Retinal pigment epithelial cell (primary cell): ENCODE measurements around the gene IL19.
"Not testable (repeated sequence)": the region's sequence is repeated elsewhere in the genome, so short reads cannot be mapped to it uniquely, and the experiment has no call there.

Source experiments
- DNase-seq: peaks from one replicate; pipeline ENCODE4 v3.0.0-alpha.2; 2010; ENCODE audit warnings: low read depth
- H3K4me3 ChIP-seq: 2 replicates; pipeline ENCODE4 v1.5.1; 2011; ENCODE audit warnings: mild to moderate bottlenecking, low read length, control low read depth, moderate library complexity
- TF ChIP-seq, protein P1 (sequence below): conservative IDR thresholded peaks from 2 replicates; pipeline ENCODE4 v1.5.1; 2011; ENCODE audit warnings: low read depth, low read length, control low read depth, inconsistent platforms

IL19 gene

DNA sequence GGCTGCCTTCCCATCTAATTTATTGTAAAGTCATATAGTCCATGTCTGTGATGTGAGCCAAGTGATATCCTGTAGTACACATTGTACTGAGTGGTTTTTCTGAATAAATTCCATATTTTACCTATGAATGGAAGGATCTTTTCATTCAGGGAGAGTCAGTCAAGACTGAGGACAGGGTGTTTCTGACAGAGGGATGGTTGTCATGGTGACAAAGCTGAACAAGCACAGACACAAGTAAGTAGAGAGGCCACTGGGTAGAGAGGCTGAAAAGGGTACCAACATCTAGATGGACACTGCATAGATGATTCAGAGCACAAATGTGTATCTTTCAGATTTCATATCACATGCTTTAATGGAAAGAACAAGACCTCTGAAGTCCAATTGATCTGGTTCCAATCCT, 72.3 kb downstream of the IL19 start:
- H3K4me3 ChIP-seq = no peak overlapping the region
- no peak for DNase-seq
- TF ChIP-seq, protein P1, sequence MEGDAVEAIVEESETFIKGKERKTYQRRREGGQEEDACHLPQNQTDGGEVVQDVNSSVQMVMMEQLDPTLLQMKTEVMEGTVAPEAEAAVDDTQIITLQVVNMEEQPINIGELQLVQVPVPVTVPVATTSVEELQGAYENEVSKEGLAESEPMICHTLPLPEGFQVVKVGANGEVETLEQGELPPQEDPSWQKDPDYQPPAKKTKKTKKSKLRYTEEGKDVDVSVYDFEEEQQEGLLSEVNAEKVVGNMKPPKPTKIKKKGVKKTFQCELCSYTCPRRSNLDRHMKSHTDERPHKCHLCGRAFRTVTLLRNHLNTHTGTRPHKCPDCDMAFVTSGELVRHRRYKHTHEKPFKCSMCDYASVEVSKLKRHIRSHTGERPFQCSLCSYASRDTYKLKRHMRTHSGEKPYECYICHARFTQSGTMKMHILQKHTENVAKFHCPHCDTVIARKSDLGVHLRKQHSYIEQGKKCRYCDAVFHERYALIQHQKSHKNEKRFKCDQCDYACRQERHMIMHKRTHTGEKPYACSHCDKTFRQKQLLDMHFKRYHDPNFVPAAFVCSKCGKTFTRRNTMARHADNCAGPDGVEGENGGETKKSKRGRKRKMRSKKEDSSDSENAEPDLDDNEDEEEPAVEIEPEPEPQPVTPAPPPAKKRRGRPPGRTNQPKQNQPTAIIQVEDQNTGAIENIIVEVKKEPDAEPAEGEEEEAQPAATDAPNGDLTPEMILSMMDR = no peak

DNA sequence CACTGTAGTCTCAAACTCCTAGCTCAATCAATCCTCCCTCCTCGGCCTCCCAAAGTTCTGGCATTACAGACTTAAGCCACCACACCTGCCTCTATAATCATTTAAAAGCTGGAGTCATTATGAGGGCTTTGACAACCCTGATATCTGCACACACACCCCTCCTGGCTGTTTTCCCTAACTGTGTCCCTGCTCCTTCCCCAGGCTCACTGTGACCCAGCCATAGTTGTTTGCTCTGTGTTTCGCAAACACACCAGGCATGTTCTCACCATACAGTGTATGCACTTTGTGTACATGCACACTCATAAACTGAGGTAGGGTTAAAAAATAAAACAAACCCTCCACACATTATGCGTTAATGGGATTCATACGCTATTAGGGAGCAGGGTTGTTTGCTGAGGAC, 73.1 kb downstream of the IL19 start:
- no peak for DNase-seq
- no peak overlapping the region for H3K4me3 ChIP-seq
- TF ChIP-seq, protein P1 = no peak

DNA sequence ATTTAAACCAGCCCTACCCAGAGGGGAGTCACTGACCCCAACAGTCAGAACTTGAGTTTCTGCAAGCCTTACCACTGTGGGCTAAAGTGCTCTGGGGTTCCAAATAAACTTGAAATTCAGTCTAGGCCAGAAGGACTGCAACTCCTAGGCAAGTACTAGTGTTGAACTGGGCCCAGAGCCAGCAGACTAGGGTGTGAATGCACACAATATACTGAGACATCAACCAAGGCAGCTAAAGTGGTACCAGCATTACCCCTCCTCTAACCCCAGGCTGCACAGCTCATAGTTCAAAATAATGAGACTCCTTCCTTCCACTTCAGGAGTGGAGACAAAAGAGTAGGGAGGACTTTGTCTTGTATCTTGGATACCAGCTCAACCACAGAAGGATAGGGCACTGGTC, 75.9 kb downstream of the IL19 start:
- H3K4me3 ChIP-seq = no peak overlapping the region
- DNase-seq = no peak
- TF ChIP-seq, protein P1 = no peak

DNA sequence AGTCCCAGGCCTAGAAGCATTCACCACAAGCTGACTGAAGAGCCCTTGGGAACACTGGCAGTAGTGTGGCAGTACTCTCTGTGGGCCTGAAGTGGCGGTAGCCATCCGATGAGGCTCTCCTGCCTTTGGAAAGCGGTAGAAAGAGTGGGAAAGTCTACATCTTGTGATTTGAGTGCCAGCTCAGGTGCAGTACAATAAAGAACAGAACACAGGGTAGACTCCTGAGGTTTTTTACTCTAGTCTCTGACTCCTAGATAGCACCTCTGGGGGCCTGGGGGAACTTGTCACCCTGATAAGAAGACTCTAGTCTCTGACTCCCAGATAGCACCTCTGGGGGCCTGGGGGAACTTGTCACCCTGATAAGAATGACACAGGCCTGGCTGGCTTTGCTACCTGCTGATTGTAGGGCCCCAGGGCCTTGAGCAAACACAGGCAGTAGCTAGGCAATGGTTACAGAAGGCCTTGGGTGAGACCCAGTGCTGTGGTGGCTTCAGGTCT, 76.8 kb downstream of the IL19 start:
- TF ChIP-seq, protein P1 = no peak
- H3K4me3 ChIP-seq = no peak overlapping the region
- DNase-seq = no peak

DNA sequence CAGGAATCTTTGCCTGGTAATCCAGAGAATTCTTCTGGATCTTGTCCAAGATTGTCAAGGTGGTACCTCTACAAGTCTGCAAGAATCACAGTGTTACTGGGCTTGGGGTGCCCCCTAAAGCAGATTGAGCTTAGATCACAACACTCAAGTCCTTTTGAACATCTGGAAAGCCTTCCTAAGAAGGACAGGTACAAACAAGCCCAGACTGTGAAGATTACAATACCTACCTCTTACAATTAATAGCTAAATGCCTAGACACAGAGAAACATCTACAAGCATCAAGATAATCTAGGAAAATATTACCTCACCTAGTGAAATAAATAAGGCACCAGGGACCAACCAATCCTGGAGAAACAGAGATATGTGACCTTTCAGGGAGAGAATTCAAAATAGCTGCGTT, 77.4 kb downstream of the IL19 start:
- H3K4me3 ChIP-seq = no peak overlapping the region
- no peak for DNase-seq
- TF ChIP-seq, protein P1 = no peak

DNA sequence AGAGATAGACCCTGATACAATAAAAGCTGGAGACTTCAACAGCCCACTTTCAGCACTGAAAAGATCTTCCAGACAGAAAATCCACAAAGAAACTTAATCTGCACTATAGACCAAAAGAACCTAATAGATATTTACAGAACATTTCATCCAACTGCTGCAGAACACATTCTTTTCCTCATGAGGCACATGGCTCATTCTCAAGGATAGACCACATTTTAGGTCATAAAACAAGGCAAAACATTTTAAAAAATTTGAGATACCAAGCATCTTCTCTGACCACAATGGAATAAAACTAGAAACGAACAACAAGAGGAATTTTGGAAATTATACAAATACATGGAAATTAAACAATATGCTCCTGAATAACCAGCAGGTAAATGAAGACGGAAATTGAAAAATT, 79.8 kb downstream of the IL19 start:
- TF ChIP-seq, protein P1 = no peak
- no peak for DNase-seq
- no peak overlapping the region for H3K4me3 ChIP-seq

DNA sequence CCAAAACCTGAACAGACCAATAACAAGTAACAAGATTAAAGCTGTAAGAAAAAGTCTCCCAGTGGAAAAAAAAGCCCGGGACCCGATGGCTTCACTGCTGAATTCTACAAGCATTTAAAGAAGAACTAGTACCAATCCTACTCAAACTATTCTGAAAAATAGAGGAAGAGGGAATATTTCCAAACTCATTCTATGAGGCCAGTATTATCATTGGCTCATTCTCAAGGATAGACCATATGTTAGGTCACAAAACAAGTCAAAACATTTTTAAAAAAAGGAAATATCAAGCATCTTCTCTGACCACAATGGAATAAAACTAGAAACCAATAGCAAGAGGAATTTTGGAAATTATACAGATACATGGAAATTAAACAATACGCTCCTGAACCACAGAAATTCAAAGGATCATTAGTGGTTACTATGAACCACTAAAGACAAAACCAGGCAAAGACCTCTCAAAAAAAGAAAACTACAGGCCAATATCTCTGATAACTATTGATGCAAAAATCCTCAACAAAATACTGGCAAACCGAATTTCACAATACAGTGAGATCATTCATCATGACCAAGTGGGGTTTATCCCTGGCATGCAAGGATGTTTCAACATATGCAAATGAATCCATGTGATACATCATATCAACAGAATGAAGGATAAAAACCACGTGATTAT, 80.9 kb downstream of the IL19 start:
- DNase-seq = no peak
- no peak overlapping the region for H3K4me3 ChIP-seq
- TF ChIP-seq, protein P1 = no peak

DNA sequence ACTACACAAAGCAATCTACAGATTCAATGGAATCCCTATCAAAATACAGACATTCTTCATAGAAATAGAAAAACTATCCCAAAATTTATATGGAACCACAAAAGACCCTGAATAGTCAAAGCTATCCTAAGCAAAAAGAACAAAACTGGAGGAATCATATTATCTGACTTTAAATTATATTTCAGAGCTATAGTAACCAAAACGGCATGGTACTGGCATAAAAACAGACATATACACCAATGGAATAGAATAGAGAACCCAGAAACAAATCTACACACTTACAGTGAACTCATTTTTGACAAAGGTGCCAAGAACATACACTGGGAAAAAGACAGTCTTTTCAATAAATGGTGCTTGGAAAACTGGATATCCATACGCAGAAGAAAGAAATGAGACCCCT, 82.1 kb downstream of the IL19 start:
- not testable (repeated sequence) for DNase-seq, H3K4me3 ChIP-seq

DNA sequence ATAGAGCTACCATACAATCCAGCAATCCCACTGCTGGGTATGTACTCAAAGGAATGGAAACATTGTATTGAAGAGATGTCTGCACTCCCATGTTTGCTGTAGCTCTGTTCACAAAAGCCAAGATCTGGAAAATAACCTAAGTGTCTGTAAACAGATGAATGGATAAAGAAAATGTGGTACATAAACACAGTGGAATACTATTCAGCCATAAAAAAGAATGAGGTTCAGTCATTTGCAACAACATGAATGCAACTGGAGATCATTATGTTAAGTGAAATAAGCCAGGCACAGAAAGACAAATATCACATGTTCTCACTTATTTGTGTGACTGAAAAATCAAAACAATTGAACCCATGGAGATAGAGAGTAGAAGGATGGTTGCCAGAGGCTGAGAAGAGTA, 83.1 kb downstream of the IL19 start:
- DNase-seq, H3K4me3 ChIP-seq: not testable (repeated sequence)
